Esophagus muscularis mucosa (tissue), 4 donors: ENCODE results near the gene LSS.

Experiments
- CTCF ChIP-seq, 3 experiments: fragments of 200-600 bp in 2 of 3; fragments of 450-650 bp in 1 of 3; sonication (generic) in 2 of 3; IDR thresholded peaks; one replicate each; pipeline ENCODE4 v1.5.1; 2017 to 2019; ENCODE audit warnings: antibody characterized with exemption in 3 of 3, mild to moderate bottlenecking in 2 of 3, moderate library complexity in 1 of 3
- EP300 ChIP-seq: sonication (generic); formaldehyde crosslinking; IDR thresholded peaks from one replicate; pipeline ENCODE4 v1.6.1; 2017; ENCODE audit warnings: antibody characterized with exemption
- POLR2A ChIP-seq: fragments of 450-650 bp; IDR thresholded peaks from one replicate; pipeline ENCODE4 v1.6.1; 2017; ENCODE audit warnings: antibody characterized with exemption, moderate library complexity, mild to moderate bottlenecking, low read depth
- POLR2AphosphoS5 ChIP-seq, 2 donors: sonication (generic); formaldehyde crosslinking; IDR thresholded peaks; one replicate each; pipeline ENCODE4 v1.6.1; 2017; ENCODE audit warnings: antibody characterized with exemption in 2 of 2

- TF ChIP-seq CTCF (IDR thresholded peaks at IDR 0.05) (no peak), POLR2A (no peak), POLR2AphosphoS5 (IDR thresholded peaks at IDR 0.05) (no peak), EP300 (no peak)
Measured at GRCh38 chr21:46185716-46186115, 42.9 kb downstream of the LSS start.
